ENCODE data around the gene CD300LD.
"Not testable (repeated sequence)": the region's sequence is repeated elsewhere in the genome, so short reads cannot be mapped to it uniquely, and the experiment has no call there.

The CD300LD gene

DNA sequence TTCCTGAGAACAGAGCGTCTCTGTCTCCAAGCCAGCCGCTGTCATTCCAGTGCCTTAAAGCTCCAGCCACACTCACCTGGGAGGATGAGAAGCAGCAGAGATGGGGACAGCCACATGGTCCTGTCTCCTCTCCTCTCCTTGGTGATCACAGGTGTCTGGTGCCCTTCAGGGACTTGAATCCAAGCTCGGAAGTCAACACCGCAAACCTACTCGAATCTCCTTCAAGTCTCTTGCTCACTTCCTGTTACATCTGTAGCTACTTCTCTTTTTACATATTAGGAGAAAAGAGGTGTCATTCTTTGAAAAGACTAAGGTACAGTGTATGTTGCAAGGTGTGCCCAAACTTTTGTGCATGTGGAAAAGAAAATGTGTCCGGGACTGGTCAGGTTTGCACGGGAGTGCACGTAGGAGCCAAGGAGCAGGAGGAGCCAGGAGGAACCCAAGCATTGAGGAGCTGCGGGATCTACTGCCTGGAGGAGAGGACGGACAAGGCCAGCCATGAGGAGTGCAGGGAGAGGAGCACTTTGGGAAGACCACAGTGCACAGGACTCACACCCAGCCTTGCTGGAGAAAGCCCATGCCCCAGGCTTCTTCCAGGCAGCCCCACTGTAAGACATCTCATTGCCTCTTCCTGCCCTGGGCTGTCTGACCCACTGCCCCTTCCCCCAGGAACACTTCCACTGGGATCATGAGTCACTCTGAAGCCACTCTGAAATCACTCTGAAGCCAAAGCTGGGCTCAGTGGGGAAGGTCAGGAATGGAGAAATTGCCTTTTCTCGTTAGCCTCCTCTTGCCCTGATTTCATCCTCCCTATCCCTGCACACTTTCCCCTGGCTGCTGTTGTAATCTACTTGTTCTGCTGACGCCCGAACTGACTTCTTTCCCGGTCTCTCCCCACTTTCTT is at the start of gene CD300LD:
Gene CD300LD (minus strand): TSS at position 197 of the 904 bp plus-strand sequence. CDS start 81 bp downstream, at position 116.
- no peak within 1 kb of the TSS for H3K4me3 ChIP-seq (ENCODE audit: low read depth, low read length)
- no peak within 1 kb of the TSS for H3K27ac ChIP-seq
- TF ChIP-seq, protein P1, sequence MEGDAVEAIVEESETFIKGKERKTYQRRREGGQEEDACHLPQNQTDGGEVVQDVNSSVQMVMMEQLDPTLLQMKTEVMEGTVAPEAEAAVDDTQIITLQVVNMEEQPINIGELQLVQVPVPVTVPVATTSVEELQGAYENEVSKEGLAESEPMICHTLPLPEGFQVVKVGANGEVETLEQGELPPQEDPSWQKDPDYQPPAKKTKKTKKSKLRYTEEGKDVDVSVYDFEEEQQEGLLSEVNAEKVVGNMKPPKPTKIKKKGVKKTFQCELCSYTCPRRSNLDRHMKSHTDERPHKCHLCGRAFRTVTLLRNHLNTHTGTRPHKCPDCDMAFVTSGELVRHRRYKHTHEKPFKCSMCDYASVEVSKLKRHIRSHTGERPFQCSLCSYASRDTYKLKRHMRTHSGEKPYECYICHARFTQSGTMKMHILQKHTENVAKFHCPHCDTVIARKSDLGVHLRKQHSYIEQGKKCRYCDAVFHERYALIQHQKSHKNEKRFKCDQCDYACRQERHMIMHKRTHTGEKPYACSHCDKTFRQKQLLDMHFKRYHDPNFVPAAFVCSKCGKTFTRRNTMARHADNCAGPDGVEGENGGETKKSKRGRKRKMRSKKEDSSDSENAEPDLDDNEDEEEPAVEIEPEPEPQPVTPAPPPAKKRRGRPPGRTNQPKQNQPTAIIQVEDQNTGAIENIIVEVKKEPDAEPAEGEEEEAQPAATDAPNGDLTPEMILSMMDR (IDR thresholded peaks at IDR 0.05; ENCODE audit: low read depth, low read length, missing control alignments) = no peak
- DNase-seq = no peak
- in situ Hi-C loops (cut with HindIII; ENCODE audit: low pct_ligation_motif_present, low sequenced_read_pairs) = no loop called here
- H3K27me3 ChIP-seq (replicated peaks) = no peaks in the 10 kb centered on the region
- H3K36me3 ChIP-seq (replicated peaks) = no peaks in the 10 kb centered on the region

DNA sequence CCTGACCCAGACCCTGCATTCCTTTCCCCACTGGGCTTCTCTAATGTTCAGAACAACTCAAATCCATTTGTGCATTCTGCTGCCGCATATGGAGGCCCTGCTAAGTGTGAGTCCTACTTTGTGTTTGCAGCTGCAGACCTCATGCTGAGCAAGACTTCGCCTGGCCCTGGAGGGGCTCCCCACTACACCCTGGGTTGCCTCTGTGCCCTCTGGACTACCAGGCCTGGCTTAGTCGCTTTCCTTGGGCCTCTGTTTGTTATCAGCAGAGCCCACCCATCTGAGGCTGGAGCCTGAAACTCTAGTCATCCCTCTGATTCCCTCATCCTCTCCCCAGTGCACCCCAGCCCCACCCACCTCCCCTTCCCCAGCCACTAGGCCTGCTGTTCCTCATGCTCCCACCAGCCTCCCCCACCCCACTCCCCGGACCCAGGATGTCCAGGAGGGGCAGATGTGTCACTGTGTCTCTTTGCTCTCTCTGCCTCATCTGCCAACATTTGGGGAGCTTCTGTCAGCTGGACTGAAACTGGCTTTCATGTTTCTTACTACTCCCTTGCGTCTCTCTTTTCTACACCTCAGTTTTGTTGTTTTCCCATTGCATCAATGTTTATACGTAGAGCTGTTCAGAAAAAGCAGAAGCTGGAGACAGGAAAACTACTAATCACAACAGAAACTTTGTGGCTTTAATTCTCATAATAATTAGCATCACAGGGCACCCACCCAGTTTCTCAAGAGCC is 49.3 kb upstream of the CD300LD start:
- in situ Hi-C loops (cut with HindIII; ENCODE audit: low pct_ligation_motif_present, low sequenced_read_pairs) = no loop called here
- no peak for DNase-seq
- Histone ChIP-seq H3K27ac (no peak overlapping the region), H3K27me3 (replicated peaks) (no peaks in the 10 kb centered on the region), H3K36me3 (replicated peaks) (no peaks in the 10 kb centered on the region), H3K4me3 (ENCODE audit: low read depth, low read length) (no peak overlapping the region)
- TF ChIP-seq, protein P1 (IDR thresholded peaks at IDR 0.05; ENCODE audit: low read depth, low read length, missing control alignments) = no peak

DNA sequence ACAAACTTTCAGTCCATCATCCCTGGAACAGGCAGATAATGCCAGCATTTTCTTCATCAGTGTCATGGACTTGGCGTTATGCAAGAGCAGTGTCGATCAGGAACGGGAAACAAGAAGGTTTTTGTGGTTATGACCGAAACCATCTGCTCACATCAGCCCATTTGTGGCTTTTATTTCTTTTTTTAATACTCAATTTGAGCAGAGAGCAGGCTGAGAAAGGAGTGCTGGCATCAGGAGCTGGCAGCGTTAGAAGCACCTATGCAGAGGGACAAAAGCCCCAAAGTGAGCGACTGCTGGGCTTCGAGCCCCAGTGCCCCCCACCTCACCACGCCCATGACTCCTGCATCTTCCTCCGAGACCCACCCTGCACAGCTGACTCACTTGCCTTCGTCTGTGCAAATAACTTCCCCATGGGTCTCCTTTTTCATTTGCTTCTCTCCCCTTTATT is 47.6 kb upstream of the CD300LD start:
- Histone ChIP-seq H3K27me3 (replicated peaks) (no peaks in the 10 kb centered on the region), H3K36me3 (replicated peaks) (no peaks in the 10 kb centered on the region), H3K27ac (no peak overlapping the region), H3K4me3 (ENCODE audit: low read depth, low read length) (no peak overlapping the region)
- DNase-seq = no peak
- TF ChIP-seq, protein P1 (IDR thresholded peaks at IDR 0.05; ENCODE audit: low read depth, low read length, missing control alignments) = no peak
- in situ Hi-C loops (cut with HindIII; ENCODE audit: low pct_ligation_motif_present, low sequenced_read_pairs) = no loop called here

DNA sequence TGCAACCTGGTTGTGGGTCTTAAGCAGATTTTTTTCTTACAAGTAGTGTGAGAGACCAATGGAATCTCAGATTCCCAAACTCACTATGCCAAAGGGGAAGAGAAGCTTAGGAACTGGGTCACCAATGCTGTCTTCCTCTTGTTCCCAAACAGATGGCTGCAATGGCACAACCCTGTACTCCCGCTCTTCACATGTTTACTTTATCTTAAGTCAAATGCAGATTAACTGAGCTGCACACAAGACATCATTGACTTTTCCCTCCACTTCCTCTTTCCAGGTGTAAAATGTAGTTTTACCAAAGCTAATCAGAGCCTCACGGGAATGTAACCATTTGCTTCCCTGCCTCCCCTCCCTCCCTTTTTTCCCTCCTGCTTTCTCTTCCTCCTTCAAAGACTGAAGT is 45.8 kb upstream of the CD300LD start:
- no peaks in the 10 kb centered on the region for H3K36me3 ChIP-seq (replicated peaks)
- in situ Hi-C loops (cut with HindIII; ENCODE audit: low pct_ligation_motif_present, low sequenced_read_pairs) = no loop called here
- H3K27me3 ChIP-seq (replicated peaks) = no peaks in the 10 kb centered on the region
- no peak overlapping the region for H3K27ac ChIP-seq
- no peak for DNase-seq
- TF ChIP-seq, protein P1 (IDR thresholded peaks at IDR 0.05; ENCODE audit: low read depth, low read length, missing control alignments) = no peak
- H3K4me3 ChIP-seq (ENCODE audit: low read depth, low read length) = no peak overlapping the region

DNA sequence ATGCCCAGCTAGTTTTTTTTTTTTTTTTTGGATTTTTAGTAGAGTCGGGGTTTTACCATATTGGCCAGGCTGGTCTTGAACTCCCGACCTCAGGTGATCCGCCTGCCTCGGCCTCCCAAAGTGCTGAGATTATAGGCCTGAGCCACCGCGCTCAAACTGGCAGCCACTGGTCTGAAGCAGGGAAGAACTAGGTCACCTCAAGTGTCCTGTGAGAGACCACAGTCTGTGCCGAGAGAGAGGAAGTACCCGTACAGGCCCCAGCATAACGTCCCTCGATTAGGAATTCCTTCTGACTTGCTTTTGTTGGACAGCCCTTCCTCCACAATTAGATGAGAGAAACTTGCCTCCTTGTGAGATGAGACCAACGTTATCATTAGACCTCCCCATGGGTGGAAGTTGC is 45.2 kb upstream of the CD300LD start:
- H3K27ac ChIP-seq = no peak overlapping the region
- no peak for DNase-seq

DNA sequence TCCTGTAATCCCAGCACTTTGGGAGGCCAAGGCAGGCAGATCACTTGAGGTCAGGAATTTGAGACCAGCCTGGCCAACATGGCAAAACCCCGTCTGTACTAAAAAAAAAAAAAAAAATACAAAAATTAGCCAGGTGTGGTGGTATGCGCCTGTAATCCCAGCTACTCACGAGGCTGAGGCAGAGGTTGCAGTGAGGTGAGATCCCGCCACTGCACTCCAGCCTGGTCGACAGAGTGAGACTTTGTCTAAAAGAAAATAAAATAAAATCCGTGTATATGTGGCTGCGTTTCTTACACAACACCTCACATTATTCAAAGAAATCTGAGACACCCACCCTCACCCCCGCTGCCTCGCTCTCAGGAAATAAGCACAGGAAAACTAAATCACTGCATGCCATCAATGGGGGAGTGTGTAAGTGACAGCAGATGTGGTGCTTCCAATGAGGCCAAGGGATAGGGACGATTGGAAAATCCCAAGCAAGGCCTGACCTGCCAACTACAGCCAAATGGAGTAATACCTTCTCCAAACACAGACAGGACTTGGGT is 44.5 kb upstream of the CD300LD start:
- in situ Hi-C loops (cut with HindIII; ENCODE audit: low pct_ligation_motif_present, low sequenced_read_pairs); DNase-seq; H3K27ac ChIP-seq; H3K27me3 ChIP-seq (replicated peaks); H3K4me3 ChIP-seq (ENCODE audit: low read depth, low read length); H3K36me3 ChIP-seq (replicated peaks): not testable (repeated sequence)

More for the DNA sequence above, 45.2 kb upstream of the CD300LD start:
- Histone ChIP-seq H3K36me3 (replicated peaks) (no peaks in the 10 kb centered on the region), H3K4me3 (ENCODE audit: low read depth, low read length) (no peak overlapping the region), H3K27me3 (replicated peaks) (no peaks in the 10 kb centered on the region)
- in situ Hi-C loops (cut with HindIII; ENCODE audit: low pct_ligation_motif_present, low sequenced_read_pairs) = no loop called here
- TF ChIP-seq, protein P1 (IDR thresholded peaks at IDR 0.05; ENCODE audit: low read depth, low read length, missing control alignments) = no peak
